Measurements from ENCODE around the gene GNS.
"Not testable (repeated sequence)": the region's sequence is repeated elsewhere in the genome, so short reads cannot be mapped to it uniquely, and the experiment has no call there.

Gene GNS

GRCh38 chr12:64699504-64700115, 59.6 kb downstream of the GNS start:
- no peak for FAIRE-seq

GRCh38 chr12:64696080-64696741, 63.0 kb downstream of the GNS start:
- FAIRE-seq, result no peak
- no peak for DNase-seq (ENCODE audit: low spot score)

More at GRCh38 chr12:64699504-64700115, 59.6 kb downstream of the GNS start:
- DNase-seq (ENCODE audit: low spot score), result no peak

GRCh38 chr12:64695550-64695949, 63.7 kb downstream of the GNS start:
- DNase-seq (ENCODE audit: low spot score), result no peak
- FAIRE-seq, result no peak

- FAIRE-seq (no peak), DNase-seq (ENCODE audit: low spot score) (no peak)
Measured at GRCh38 chr12:64694130-64695040, 64.8 kb downstream of the GNS start.

- DNase-seq (ENCODE audit: low spot score) (no peak), FAIRE-seq (no peak)
Measured at GRCh38 chr12:64691795-64692583, 67.2 kb downstream of the GNS start.

- DNase-seq (ENCODE audit: low spot score) (no peak), FAIRE-seq (no peak)
Measured at GRCh38 chr12:64691227-64691794, 67.9 kb downstream of the GNS start.

- not testable (repeated sequence) for FAIRE-seq; DNase-seq (ENCODE audit: low spot score)
Measured at GRCh38 chr12:64690236-64690635, 69.0 kb downstream of the GNS start.

GRCh38 chr12:64688715-64689114, 70.5 kb downstream of the GNS start:
- no peak for DNase-seq (ENCODE audit: low spot score)
- no peak for FAIRE-seq

- no peak for FAIRE-seq
- no peak for DNase-seq (ENCODE audit: low spot score)
Measured at GRCh38 chr12:64688219-64688618, 71.0 kb downstream of the GNS start.

GRCh38 chr12:64687816-64688215, 71.4 kb downstream of the GNS start:
- DNase-seq (ENCODE audit: low spot score) (no peak), FAIRE-seq (no peak)

- DNase-seq (ENCODE audit: low spot score) (no peak), FAIRE-seq (no peak)
Measured at GRCh38 chr12:64685605-64686004, 73.6 kb downstream of the GNS start.

GRCh38 chr12:64685050-64685449, 74.2 kb downstream of the GNS start:
- DNase-seq (ENCODE audit: low spot score), result no peak
- FAIRE-seq, result no peak

- FAIRE-seq (no peak), DNase-seq (ENCODE audit: low spot score) (no peak)
Measured at GRCh38 chr12:64683816-64684543, 75.2 kb downstream of the GNS start.

- no peak for FAIRE-seq
- no peak for DNase-seq (ENCODE audit: low spot score)
Measured at GRCh38 chr12:64682572-64683277, 76.5 kb downstream of the GNS start.

- DNase-seq (ENCODE audit: low spot score) (no peak), FAIRE-seq (no peak)
Measured at GRCh38 chr12:64681200-64682052, 77.8 kb downstream of the GNS start.

- FAIRE-seq (no peak), DNase-seq (ENCODE audit: low spot score) (no peak)
Measured at GRCh38 chr12:64680235-64680634, 79.0 kb downstream of the GNS start.

GRCh38 chr12:64679487-64680001, 79.7 kb downstream of the GNS start:
- DNase-seq (ENCODE audit: low spot score), result peak; percentile 21
- no peak for FAIRE-seq

- FAIRE-seq (no peak), DNase-seq (ENCODE audit: low spot score) (no peak)
Measured at GRCh38 chr12:64678835-64679234, 80.4 kb downstream of the GNS start.

GRCh38 chr12:64678248-64678647, 81.0 kb downstream of the GNS start:
- FAIRE-seq (no peak), DNase-seq (ENCODE audit: low spot score) (no peak)

Measured in urothelium cell line (cell line).